Stimulated activated CD8-positive, alpha-beta memory T cell treated with anti-CD3 and anti-CD28 coated beads, Interleukin-12 subunit alpha, Interleukin-12 subunit beta, amount 100 ng/mL, for 24 hours (primary cell): ENCODE data around the gene GRAMD1A.
"Not testable (repeated sequence)": the region's sequence is repeated elsewhere in the genome, so short reads cannot be mapped to it uniquely, and the experiment has no call there.

Source experiments
- DNase-seq: peaks from one replicate; pipeline ENCODE4 v3.0.0-alpha.2; 2020; ENCODE audit errors: extremely low read depth

Gene GRAMD1A

GRCh38 chr19:35034588-35035382 is 34.7 kb downstream of the GRAMD1A start:
- no peak for DNase-seq

GRCh38 chr19:35037716-35038622 is 37.8 kb downstream of the GRAMD1A start:
- DNase-seq: no peak

- DNase-seq: no peak
Measured at GRCh38 chr19:35038623-35039512, 38.7 kb downstream of the GRAMD1A start.

- no peak for DNase-seq
Measured at GRCh38 chr19:35039881-35040825, 40.0 kb downstream of the GRAMD1A start.

- no peak for DNase-seq
Measured at GRCh38 chr19:35040826-35041547, 40.9 kb downstream of the GRAMD1A start.

GRCh38 chr19:35041548-35042055 is 41.5 kb downstream of the GRAMD1A start, which contains the start of gene HPN:
HPN (plus strand) TSS chr19:35041721; CDS start chr19:35042507, 786 bp downstream.
- DNase-seq: no peak

GRCh38 chr19:35042056-35042730 is 42.1 kb downstream of the GRAMD1A start:
- DNase-seq: no peak

GRCh38 chr19:35042954-35043604 is 43.0 kb downstream of the GRAMD1A start:
- DNase-seq: no peak

- no peak for DNase-seq
Measured at GRCh38 chr19:35043906-35044305, 43.8 kb downstream of the GRAMD1A start.

- DNase-seq: no peak
Measured at GRCh38 chr19:35044317-35045117, 44.4 kb downstream of the GRAMD1A start.

GRCh38 chr19:35045667-35046300 is 45.7 kb downstream of the GRAMD1A start:
- no peak for DNase-seq

GRCh38 chr19:35046461-35046860 is 46.3 kb downstream of the GRAMD1A start:
- no peak for DNase-seq

- no peak for DNase-seq
Measured at GRCh38 chr19:35048911-35049411, 48.8 kb downstream of the GRAMD1A start.

GRCh38 chr19:35049456-35049855 is 49.3 kb downstream of the GRAMD1A start:
- DNase-seq: no peak

- DNase-seq: not testable (repeated sequence)
Measured at GRCh38 chr19:35050662-35051061, 50.5 kb downstream of the GRAMD1A start.

GRCh38 chr19:35051268-35051667 is 51.1 kb downstream of the GRAMD1A start:
- DNase-seq: not testable (repeated sequence)

GRCh38 chr19:35051796-35052195 is 51.7 kb downstream of the GRAMD1A start:
- DNase-seq: no peak
